Heart left ventricle (tissue), 16 donors: ENCODE measurements around the gene USP14. TPM values are rescaled to one million over a fixed set of nuclear protein-coding genes. Genes with fewer than 3 reads are reported as not detected.
"Not testable (repeated sequence)": the region's sequence is repeated elsewhere in the genome, so short reads cannot be mapped to it uniquely, and the experiment has no call there.

ENCODE experiments used
- ATAC-seq, 4 donors: fragments of 200-7000 bp; cut with Tn5 transposase; one replicate each; pipeline ENCODE4 v1.9.1; 2020 to 2022; ENCODE audit warnings: moderate library complexity in 4 of 4, mild to moderate bottlenecking in 3 of 4, moderate number of reproducible peaks in 1 of 4
- DNase-seq, 5 donors: peaks; one replicate each; pipeline ENCODE4 v3.0.0-alpha.2; 2020
- H3K27ac ChIP-seq, 12 donors: fragments of 200-600 bp; sonication (generic) in 4 of 12; one replicate each; pipeline versions ENCODE4 v1.5.0 to v1.8.0; 2016 to 2022; ENCODE audit warnings: mild to moderate bottlenecking in 2 of 12
- H3K27me3 ChIP-seq, 9 donors: fragments of 200-600 bp; sonication (generic) in 2 of 9; one replicate each; pipeline versions ENCODE4 v1.5.1 to v1.8.0; 2016 to 2022; ENCODE audit warnings: mild to moderate bottlenecking in 3 of 9
- H3K36me3 ChIP-seq, 9 donors: fragments of 200-600 bp; sonication (generic) in 2 of 9; one replicate each; pipeline versions ENCODE4 v1.5.0 to v1.8.0; 2018 to 2022; ENCODE audit warnings: mild to moderate bottlenecking in 2 of 9
- H3K4me1 ChIP-seq, 12 donors: fragments of 200-600 bp; sonication (generic) in 4 of 12; one replicate each; pipeline versions ENCODE4 v1.5.0 to v1.8.0; 2016 to 2022; ENCODE audit warnings: mild to moderate bottlenecking in 3 of 12
- H3K4me3 ChIP-seq, 12 donors: fragments of 200-600 bp; sonication (generic) in 4 of 12; one replicate each; pipeline versions ENCODE4 v1.5.0 to v1.8.0; 2017 to 2022; ENCODE audit warnings: mild to moderate bottlenecking in 9 of 12, moderate library complexity in 4 of 12
- H3K9me3 ChIP-seq, 12 donors: fragments of 200-600 bp; sonication (generic) in 4 of 12; one replicate each; pipeline versions ENCODE4 v1.5.0 to v1.8.0; 2016 to 2022; ENCODE audit warnings: mild to moderate bottlenecking in 1 of 12
- POLR2A ChIP-seq, 2 donors: fragments of 450-650 bp; IDR thresholded peaks; one replicate each; pipeline ENCODE4 v1.6.1; 2017; ENCODE audit warnings: antibody characterized with exemption in 2 of 2, mild to moderate bottlenecking in 2 of 2, moderate library complexity in 2 of 2
- WGBS, 4 donors: extraction: QIAGEN DNeasy Blood & Tissue Kit in 2 of 4; methylation state at CpG; one replicate each; pipeline versions ENCODE4 v1.1.5 to v1.1.7; 2013 to 2018; 5-methylcytosine and 5-hydroxymethylcytosine counted together
- intact Hi-C, 10 donors: fragments of 100-400 bp; cut with DNase I; formaldehyde crosslinking; loops; one replicate each; pipeline versions ENCODE4 v1.11.1 to v1.14.2; 2022
- long read RNA-seq, 3 donors: library from polyadenylated mRNA; unstranded; transcript quantifications; one replicate each; pipeline ENCODE4 v2.0.0, GENCODE V29; 2020 to 2021
- polyA plus RNA-seq, 2 donors: library from polyadenylated mRNA; stranded (reverse); fragments of 200-250 nt; gene quantifications; one replicate each; pipeline ENCODE4 v1.2.3, GENCODE V29; 2013
- total RNA-seq, 9 donors: library from RNA; depleted of rRNA in 2 of 9; stranded (reverse); fragments of >200 nt in 2 of 9; fragmentation: NEBNext Ultra II Directional in 3 of 9; extraction: Animal tissue kit (Norgen Biotek cat#: 25700) in 3 of 9; gene quantifications; one replicate each; pipeline versions ENCODE4 v1.1.0 to v1.2.4, GENCODE V29; 2016 to 2023
- TF ChIP-seq, protein P1 (sequence below), 12 donors: fragments of 200-600 bp; sonication (generic) in 4 of 12; IDR thresholded peaks; one replicate each; pipeline versions ENCODE4 v1.5.0 to v1.8.0; 2018 to 2022; ENCODE audit warnings: antibody characterized with exemption in 12 of 12, mild to moderate bottlenecking in 5 of 12
- donor health status: ischemic (EF 13 %, LVEDD 7.1; RV severe dilation, severe dysfunction).
- donor health status: healthy with polysubstance abuse.
- donor health status: DM: no; HTN: yes; CAD: no.
- donor health status: DM: no; HTN: no; CAD: no.
- donor health status: ischemic (EF 25% LVEDD 6.9; RV normal size, moderate dysfunction).
- donor health status: ischemic (EF 25% LVEDD 5.7; RV mildly dilated, moderate dysfunction).
- donor health status: healthy.
- donor health status: DM: yes; HTN: yes; CAD: no.
- donor health status: ischemic (EF 35%, LVEDD 5.7; RV mildly dilated, moderate dysfunction).
- donor health status: nonischemic (EF 11% LVEDD 7.7; RV severe dilation, severe dysfunction).
- donor health status: DM: yes; HTN: yes; CAD: no.
- donor health status: PGD.
- donor health status: ischemic (EF 29% LVEDD 5.4; RV normal size, mild dysfunction).
- donor health status: nonischemic (EF 23%, LVEDD 6.1; RV moderate dilation, normal function).

The USP14 gene
- total RNA-seq, result 10 to 100 TPM; 19.1 to 61.5 (median 48.9) TPM
- 10 to 100 TPM; 16.5 to 42.9 TPM for polyA plus RNA-seq
- long read RNA-seq, donor 1, full-length matches to known transcripts, result 104 of 109 reads
- long read RNA-seq, donor 1, partial matches to known transcripts, result 3 of 109 reads
- long read RNA-seq, donor 1, other reads (novel, unspliced or antisense), result 2 of 109 reads
- long read RNA-seq, donor 2, full-length matches to known transcripts, result 256 of 288 reads
- long read RNA-seq, donor 2, partial matches to known transcripts, result 18 of 288 reads
- long read RNA-seq, donor 2, other reads (novel, unspliced or antisense), result 14 of 288 reads
- long read RNA-seq, donor 3, full-length matches to known transcripts, result 122 of 135 reads
- long read RNA-seq, donor 3, partial matches to known transcripts, result 5 of 135 reads
- long read RNA-seq, donor 3, other reads (novel, unspliced or antisense), result 8 of 135 reads

DNA sequence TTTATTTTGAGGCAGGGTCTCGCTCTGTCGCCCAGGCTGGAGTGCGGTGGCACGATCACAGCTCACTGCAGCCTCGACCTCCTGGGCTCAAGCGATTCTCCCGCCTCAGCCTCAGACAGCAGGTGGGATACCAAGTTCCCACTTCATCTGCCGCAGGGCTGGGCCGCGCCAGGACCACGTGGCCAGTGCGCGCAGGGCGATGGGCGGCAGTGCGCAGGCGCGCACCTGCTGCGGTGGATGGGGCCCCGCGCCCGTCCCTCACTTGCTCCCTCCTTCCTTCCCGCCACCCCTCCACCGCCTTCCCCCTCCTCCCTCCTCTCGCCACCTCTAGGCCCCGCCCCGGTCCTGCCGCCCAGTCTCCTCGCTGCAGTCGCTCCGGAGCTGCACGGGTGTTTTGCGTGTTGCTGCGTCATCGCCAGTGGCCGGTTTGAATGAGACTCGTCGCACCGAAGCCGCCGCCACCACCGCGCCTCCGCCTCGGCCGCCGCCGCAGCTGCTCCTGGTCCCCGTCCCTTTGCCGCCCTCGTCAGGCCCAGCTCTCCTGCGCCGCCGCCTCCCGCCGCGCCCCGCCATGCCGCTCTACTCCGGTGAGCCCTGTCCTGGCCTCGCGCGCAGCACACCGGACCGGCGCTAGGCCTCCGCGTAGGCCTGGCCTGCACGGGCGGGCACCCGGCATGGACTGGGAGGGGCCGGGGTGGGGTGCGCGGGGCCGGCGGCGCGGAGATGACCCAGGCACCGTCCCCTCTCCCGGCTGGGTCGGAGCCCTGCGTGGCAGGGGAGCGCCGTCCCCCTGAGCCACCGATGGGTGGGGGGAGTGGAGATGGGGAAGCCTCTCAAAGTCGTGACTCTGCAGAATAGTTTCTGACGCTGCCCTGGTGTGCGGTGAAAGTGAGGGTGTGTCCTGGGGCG, at the start of gene USP14:
TSS of gene USP14 (plus strand) at position 430 of the 909 bp plus-strand sequence. CDS start at position 572, 142 bp downstream.
- TF ChIP-seq POLR2A (IDR thresholded peaks at IDR 0.05), result peak in 1 of 2 donors; percentile 44
- TF ChIP-seq, protein P1, sequence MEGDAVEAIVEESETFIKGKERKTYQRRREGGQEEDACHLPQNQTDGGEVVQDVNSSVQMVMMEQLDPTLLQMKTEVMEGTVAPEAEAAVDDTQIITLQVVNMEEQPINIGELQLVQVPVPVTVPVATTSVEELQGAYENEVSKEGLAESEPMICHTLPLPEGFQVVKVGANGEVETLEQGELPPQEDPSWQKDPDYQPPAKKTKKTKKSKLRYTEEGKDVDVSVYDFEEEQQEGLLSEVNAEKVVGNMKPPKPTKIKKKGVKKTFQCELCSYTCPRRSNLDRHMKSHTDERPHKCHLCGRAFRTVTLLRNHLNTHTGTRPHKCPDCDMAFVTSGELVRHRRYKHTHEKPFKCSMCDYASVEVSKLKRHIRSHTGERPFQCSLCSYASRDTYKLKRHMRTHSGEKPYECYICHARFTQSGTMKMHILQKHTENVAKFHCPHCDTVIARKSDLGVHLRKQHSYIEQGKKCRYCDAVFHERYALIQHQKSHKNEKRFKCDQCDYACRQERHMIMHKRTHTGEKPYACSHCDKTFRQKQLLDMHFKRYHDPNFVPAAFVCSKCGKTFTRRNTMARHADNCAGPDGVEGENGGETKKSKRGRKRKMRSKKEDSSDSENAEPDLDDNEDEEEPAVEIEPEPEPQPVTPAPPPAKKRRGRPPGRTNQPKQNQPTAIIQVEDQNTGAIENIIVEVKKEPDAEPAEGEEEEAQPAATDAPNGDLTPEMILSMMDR (IDR thresholded peaks at IDR 0.05), result peak in 2 of 12 donors; percentile 20 to 28
- ATAC-seq, result peak; percentile 94 to 99 (median 98)
- H3K27me3 ChIP-seq, result no peaks in the 10 kb centered on the region
- no peaks in the 10 kb centered on the region for H3K9me3 ChIP-seq
- DNase-seq, result peak; percentile 96 to 98 (median 97)
- intact Hi-C loops, result loop anchor here in 3 of 10 donors (5.0 kb wide), 1 partner anchor 109 kb away; the partner anchor contains the start of gene THOC1 (in 3 of the 3)
- peaks cover 0 to 27% (median 15%) of the 10 kb centered on the region in 12 donors for H3K4me1 ChIP-seq
- WGBS, 4 donors, result 1% methylated on average over 41 to 89 of the region's 89 CpGs
- peaks cover 0 to 8% (median 3%) of the 10 kb centered on the region in 9 donors for H3K36me3 ChIP-seq
- H3K27ac ChIP-seq, result peak within 1 kb of the TSS; percentile 20 to 91 (median 83)
- H3K4me3 ChIP-seq, result peak within 1 kb of the TSS; percentile 75 to 97 (median 87)

DNA sequence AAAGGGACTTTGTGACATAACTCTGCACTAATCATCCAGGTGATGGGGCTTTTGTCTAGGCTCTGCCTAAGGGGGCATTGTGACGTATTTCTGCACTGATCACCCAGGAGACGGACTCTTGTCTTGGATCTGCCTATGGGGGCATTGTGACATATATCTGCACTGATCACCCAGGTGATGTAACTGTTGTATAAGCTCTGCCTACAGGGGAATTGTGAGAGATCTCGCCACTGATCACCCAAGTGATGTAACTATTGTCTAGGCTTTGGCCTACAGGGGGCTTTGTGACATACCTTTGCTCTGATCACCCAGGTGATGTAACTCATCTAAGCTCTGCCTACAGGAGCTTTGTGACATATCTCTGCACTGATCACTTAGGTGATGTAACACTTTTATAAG, 49.7 kb upstream of the USP14 start:
- H3K27ac ChIP-seq, H3K4me1 ChIP-seq, DNase-seq, H3K9me3 ChIP-seq, H3K36me3 ChIP-seq, H3K4me3 ChIP-seq, intact Hi-C loops, H3K27me3 ChIP-seq: not testable (repeated sequence)
- ATAC-seq, result peak; percentile 5 to 48 (median 25)
- 28 to 30% methylated on average over 2 to 3 of the region's 3 CpGs; no CpG with 5 or more reads in 2 of the 4 donors for WGBS, 4 donors

DNA sequence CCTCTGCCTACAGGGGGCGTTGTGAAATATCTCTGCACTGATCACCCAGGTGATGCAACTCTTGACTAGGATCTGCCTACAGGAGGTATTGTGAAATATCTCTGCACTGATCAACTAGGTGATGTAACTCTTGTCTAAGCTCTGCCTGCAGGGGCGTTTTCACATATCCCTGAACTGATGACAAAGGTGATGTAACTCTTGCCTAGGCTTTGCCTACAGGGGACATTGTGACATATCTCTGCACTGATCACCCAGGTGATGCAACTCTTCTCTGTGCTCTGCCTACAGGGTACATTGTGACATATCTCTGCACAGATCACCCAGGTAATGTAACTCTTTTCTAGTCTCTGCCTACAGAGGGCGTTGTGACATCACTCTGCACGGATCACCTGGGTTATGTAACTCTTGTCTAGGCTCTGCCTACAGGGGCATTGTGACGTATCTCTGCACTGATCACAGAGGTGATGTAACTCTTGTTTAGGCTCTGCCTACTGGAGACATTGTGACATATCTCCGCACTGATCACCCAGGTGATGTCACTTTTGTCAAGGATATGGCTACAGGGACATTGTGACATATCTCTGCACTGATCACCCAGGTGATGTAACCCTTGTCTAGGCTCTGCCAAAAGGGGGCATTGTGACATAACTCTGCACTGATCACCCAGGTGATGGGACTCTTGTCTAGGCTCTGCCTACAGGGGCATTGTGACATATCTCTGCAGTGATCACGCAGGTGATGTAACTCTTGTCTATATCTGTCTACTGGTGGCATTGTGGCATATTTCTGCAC, 49.0 kb upstream of the USP14 start:
- intact Hi-C loops, H3K27me3 ChIP-seq, H3K27ac ChIP-seq, H3K9me3 ChIP-seq, H3K4me3 ChIP-seq, H3K36me3 ChIP-seq, H3K4me1 ChIP-seq: not testable (repeated sequence)
- TF ChIP-seq, protein P1 (IDR thresholded peaks at IDR 0.05), result peak in 1 of 12 donors; percentile 6
- 29 to 43% (median 34%) methylated on average over 7 of the region's 7 CpGs for WGBS, 4 donors
- DNase-seq (peak in 1 of 5 donors; percentile 36), ATAC-seq (peak in 3 of 4 donors; percentile 22 to 46 (median 27))

DNA sequence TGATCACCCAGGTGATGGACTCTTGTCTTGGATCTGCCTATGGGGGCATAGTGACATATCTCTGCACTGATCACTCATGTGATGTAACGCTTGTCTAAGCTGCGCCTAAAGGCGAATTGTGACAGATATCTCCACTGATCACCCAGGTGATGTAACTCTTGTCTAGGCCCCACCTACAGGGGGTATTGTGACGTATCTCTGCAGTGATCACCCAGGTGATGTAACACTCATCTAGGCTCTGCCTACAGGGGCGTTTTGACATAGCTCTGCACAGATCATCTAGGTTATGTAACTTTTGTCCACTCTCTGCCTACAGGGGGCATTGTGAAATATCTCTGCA, 48.5 kb upstream of the USP14 start:
- H3K4me3 ChIP-seq, H3K4me1 ChIP-seq, ATAC-seq, H3K27ac ChIP-seq, H3K9me3 ChIP-seq, H3K36me3 ChIP-seq, DNase-seq, intact Hi-C loops, H3K27me3 ChIP-seq: not testable (repeated sequence)
- WGBS, 4 donors, result 43 to 67% (median 54%) methylated on average over 5 of the region's 5 CpGs

DNA sequence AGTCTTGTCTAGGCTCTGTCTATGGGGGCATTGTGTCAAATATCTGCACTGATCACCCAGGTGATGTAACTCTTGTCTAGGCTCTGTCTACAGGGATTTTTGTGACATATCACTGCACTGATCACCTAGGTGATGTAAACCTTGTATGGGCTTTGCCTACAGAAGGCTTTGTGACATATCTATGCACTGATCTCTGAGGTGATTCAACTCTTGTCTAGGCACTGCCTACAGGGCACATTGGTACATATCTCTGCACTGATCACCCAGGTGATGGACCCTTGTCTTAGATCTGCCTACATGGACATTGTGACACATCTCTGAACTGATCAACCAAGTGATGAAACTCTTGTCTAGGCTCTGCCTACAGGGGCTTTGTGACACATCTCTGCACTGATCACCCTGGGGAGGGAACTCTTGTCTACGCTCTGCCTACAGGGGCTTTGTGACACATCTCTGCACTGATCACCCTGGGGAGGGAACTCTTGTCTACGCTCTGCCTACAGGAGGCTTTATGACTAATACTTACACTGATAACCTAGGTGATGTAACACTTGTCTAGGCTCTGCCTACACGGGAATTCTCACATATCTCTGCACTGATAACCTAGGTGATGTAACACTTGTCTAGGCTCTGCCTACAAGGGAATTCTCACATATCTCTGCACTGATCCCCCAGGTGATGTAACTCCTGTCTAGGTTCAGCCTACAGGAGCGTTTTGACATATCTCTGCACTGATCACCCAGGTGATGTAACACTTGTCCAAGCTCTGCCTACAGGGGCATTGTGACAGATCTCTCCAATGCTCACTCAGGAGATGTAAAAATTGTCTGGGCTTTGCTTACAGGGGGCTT, 47.8 kb upstream of the USP14 start:
- ATAC-seq, result peak in 2 of 4 donors; percentile 3 to 9
- WGBS, 4 donors, result 40 to 60% (median 50%) methylated on average over 4 of the region's 4 CpGs
- intact Hi-C loops, H3K4me1 ChIP-seq, H3K9me3 ChIP-seq, H3K4me3 ChIP-seq, H3K36me3 ChIP-seq, H3K27me3 ChIP-seq, DNase-seq, H3K27ac ChIP-seq: not testable (repeated sequence)
